ENCODE measurements around the gene TBC1D10A. TPM values are rescaled to one million over a fixed set of nuclear protein-coding genes. Genes with fewer than 3 reads are reported as not detected.
A peak's percentile ranks its signal among the peaks of the same experiment; 100 is the strongest.

The TBC1D10A gene
- total and polyA plus RNA-seq, 4 donors, result 16.7 to 45.5 (median 27.5) TPM

GRCh38 chr22:30318799-30319419 is 7.8 kb downstream of the TBC1D10A start:
- no peaks in the 10 kb centered on the region for H3K9me3 ChIP-seq (ENCODE audit: control insufficient read depth, low read length)
- intact Hi-C loops (cut with DNase I), result no loop called here
- ATAC-seq (ENCODE audit: low FRiP score), result no peak
- H3K27ac ChIP-seq (ENCODE audit: low read depth in 1 of 2, low read length in 2 of 2), result peak overlapping the region in 1 of 2 donors; percentile 6
- WGBS, 2 donors, result 77 to 83% methylated on average over 7 of the region's 7 CpGs
- DNase-seq, result no peak
- H3K4me3 ChIP-seq (ENCODE audit: low read length in 2 of 2), result no peak overlapping the region
- no peaks in the 10 kb centered on the region for H3K36me3 ChIP-seq (ENCODE audit: control insufficient read depth in 1 of 2, insufficient read depth in 2 of 2, low read length in 1 of 2)
- H3K4me1 ChIP-seq (ENCODE audit: control insufficient read depth in 1 of 2, insufficient read depth in 2 of 2, low read length in 2 of 2), result peaks cover 0 to 6% of the 10 kb centered on the region in 2 donors
- no peaks in the 10 kb centered on the region for H3K27me3 ChIP-seq (ENCODE audit: control insufficient read depth in 1 of 2, insufficient read depth in 2 of 2, low read length in 1 of 2)

DNA sequence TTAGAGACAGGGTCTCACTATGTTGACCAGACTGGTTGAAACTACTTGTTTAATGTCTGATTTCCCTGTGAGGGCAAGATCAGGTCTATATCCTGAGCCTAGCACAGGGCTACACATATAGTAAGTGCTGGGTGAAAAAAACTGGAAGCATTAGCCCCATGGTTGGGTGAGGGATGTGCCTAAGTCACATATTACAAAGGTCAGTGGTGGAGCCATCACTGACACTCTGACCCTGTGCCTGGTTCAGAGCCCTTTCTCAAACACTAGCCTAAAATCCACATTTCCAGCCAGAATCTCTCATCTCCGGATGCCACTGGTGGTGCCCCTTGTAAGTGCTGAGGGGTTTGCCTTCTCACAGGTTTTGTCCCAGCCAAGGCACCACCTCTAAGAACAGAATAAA is 9.0 kb downstream of the TBC1D10A start:
- Histone ChIP-seq H3K27ac (ENCODE audit: low read depth in 1 of 2, low read length in 2 of 2) (no peak overlapping the region), H3K4me1 (ENCODE audit: control insufficient read depth in 1 of 2, insufficient read depth in 2 of 2, low read length in 2 of 2) (peaks cover 0 to 6% of the 10 kb centered on the region in 2 donors), H3K36me3 (ENCODE audit: control insufficient read depth in 1 of 2, insufficient read depth in 2 of 2, low read length in 1 of 2) (no peaks in the 10 kb centered on the region), H3K4me3 (ENCODE audit: low read length in 2 of 2) (no peak overlapping the region), H3K9me3 (ENCODE audit: control insufficient read depth, low read length) (no peaks in the 10 kb centered on the region), H3K27me3 (ENCODE audit: control insufficient read depth in 1 of 2, insufficient read depth in 2 of 2, low read length in 1 of 2) (no peaks in the 10 kb centered on the region)
- no peak for ATAC-seq (ENCODE audit: low FRiP score)
- 89 to 98% methylated on average over 1 of the region's 1 CpG for WGBS, 2 donors
- no peak for DNase-seq
- intact Hi-C loops (cut with DNase I), result no loop called here

DNA sequence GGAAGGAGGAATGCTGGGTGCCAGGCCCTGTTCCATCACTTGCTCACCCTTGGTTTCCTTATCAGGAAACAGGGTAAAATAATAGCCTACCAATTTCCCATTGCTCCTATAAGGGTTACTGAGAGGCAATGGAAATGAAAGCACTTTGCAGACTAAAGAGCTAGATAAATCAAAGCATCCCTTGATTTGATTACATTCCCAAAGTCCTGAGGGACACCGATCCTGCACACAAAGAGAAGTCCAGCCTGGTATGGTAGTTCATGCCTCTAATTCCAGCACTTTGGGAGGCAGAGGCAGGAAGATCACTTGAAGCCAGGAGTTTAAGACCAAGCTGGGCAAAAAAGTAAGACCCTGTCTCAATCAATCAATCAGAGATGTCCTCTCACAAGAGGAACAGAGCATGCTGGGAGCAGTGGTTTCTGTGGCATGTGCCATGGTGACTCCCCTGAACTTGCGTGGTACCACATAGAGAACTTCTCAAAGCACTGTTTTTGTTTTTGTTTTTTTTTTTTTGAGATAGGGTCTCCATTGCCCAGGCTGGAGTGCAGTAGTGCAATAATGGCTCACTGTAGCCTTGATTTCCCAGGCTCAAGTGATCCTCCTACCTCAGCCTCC is 10.7 kb downstream of the TBC1D10A start:
- intact Hi-C loops (cut with DNase I), result no loop called here
- Histone ChIP-seq H3K27ac (ENCODE audit: low read depth in 1 of 2, low read length in 2 of 2) (no peak overlapping the region), H3K4me3 (ENCODE audit: low read length in 2 of 2) (no peak overlapping the region), H3K27me3 (ENCODE audit: control insufficient read depth in 1 of 2, insufficient read depth in 2 of 2, low read length in 1 of 2) (no peaks in the 10 kb centered on the region), H3K4me1 (ENCODE audit: control insufficient read depth in 1 of 2, insufficient read depth in 2 of 2, low read length in 2 of 2) (peaks cover 5 to 7% of the 10 kb centered on the region in 2 donors), H3K9me3 (ENCODE audit: control insufficient read depth, low read length) (no peaks in the 10 kb centered on the region), H3K36me3 (ENCODE audit: control insufficient read depth in 1 of 2, insufficient read depth in 2 of 2, low read length in 1 of 2) (no peaks in the 10 kb centered on the region)
- DNase-seq (peak in 1 of 2 donors; percentile 12), ATAC-seq (ENCODE audit: low FRiP score) (no peak)
- WGBS, 2 donors, result 88 to 93% methylated on average over 2 of the region's 2 CpGs

DNA sequence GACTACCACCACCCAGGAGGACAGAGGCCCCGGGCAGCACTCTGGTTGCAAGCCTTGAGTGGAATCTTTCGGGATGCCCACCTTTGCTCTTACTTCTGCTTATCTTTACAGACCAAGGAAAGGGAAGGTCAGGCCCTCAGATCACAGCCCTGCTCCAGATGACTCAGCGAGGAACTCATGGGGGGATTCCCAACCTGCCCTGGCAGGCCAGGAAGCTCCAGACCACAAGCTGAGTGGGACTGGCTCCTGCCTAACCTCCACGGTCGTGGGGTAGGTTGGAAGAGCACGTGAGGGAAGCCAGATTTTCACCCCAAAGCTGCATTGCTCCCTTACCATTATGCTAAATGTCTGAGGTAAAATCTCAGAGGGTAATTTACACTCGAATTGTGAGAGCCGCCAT is 11.8 kb downstream of the TBC1D10A start:
- intact Hi-C loops (cut with DNase I), result no loop called here
- no peak overlapping the region for H3K27ac ChIP-seq (ENCODE audit: low read depth in 1 of 2, low read length in 2 of 2)
- H3K4me1 ChIP-seq (ENCODE audit: control insufficient read depth in 1 of 2, insufficient read depth in 2 of 2, low read length in 2 of 2), result peaks cover 13 to 17% of the 10 kb centered on the region in 2 donors

DNA sequence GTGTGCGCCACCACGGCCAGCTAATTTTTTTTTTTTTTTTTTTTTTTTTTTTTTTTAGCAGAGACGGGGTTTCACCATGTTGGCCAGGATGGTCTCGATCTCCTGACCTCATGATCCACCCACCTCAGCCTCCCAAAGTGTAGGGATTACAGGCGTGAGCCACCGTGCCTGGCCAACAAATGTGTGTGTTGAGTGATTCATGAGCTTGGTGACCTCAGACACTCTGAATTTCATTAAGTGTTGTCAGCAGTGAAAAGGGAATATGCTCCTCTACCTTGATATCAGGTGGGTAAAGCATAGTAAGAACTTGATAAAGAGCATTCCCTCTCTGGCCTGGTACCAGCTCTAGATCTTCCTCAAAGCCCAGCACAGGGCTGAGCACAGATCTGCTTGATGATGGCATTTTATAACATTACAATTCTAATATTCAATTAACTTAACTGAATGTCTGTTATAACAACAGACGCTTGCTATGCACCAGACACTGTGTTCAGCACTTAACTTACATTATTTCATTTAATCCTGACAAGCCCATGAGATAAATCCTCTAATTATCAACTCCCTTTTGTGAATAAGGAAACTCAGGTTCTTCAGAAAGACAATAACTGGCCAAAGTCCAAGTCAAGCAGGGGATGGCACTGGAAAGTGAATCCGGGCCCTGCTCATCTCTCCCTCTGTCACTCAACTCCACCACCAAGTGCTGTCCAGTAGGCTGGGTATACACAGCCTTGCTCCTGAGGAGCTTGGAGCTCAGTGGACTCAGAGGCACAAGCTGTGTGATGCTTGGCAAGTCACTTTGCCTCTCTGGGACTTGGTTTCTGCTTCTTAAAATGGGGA is 13.0 kb downstream of the TBC1D10A start:
- Histone ChIP-seq H3K4me3 (ENCODE audit: low read length in 2 of 2) (no peak overlapping the region), H3K9me3 (ENCODE audit: control insufficient read depth, low read length) (no peaks in the 10 kb centered on the region), H3K27me3 (ENCODE audit: control insufficient read depth in 1 of 2, insufficient read depth in 2 of 2, low read length in 1 of 2) (no peaks in the 10 kb centered on the region), H3K4me1 (ENCODE audit: control insufficient read depth in 1 of 2, insufficient read depth in 2 of 2, low read length in 2 of 2) (peaks cover 16 to 17% of the 10 kb centered on the region in 2 donors), H3K36me3 (ENCODE audit: control insufficient read depth in 1 of 2, insufficient read depth in 2 of 2, low read length in 1 of 2) (no peaks in the 10 kb centered on the region), H3K27ac (ENCODE audit: low read depth in 1 of 2, low read length in 2 of 2) (no peak overlapping the region)
- ATAC-seq (ENCODE audit: low FRiP score), result no peak
- WGBS, 2 donors, result 78 to 79% methylated on average over 6 to 8 of the region's 8 CpGs
- intact Hi-C loops (cut with DNase I), result no loop called here
- peak in 1 of 2 donors; percentile 12 for DNase-seq

More for the DNA sequence above, 11.8 kb downstream of the TBC1D10A start:
- no peaks in the 10 kb centered on the region for H3K9me3 ChIP-seq (ENCODE audit: control insufficient read depth, low read length)
- no peak overlapping the region for H3K4me3 ChIP-seq (ENCODE audit: low read length in 2 of 2)
- no peaks in the 10 kb centered on the region for H3K27me3 ChIP-seq (ENCODE audit: control insufficient read depth in 1 of 2, insufficient read depth in 2 of 2, low read length in 1 of 2)
- DNase-seq (peak in 1 of 2 donors; percentile 38), ATAC-seq (ENCODE audit: low FRiP score) (no peak)
- 77 to 84% methylated on average over 8 of the region's 8 CpGs for WGBS, 2 donors
- H3K36me3 ChIP-seq (ENCODE audit: control insufficient read depth in 1 of 2, insufficient read depth in 2 of 2, low read length in 1 of 2), result no peaks in the 10 kb centered on the region

DNA sequence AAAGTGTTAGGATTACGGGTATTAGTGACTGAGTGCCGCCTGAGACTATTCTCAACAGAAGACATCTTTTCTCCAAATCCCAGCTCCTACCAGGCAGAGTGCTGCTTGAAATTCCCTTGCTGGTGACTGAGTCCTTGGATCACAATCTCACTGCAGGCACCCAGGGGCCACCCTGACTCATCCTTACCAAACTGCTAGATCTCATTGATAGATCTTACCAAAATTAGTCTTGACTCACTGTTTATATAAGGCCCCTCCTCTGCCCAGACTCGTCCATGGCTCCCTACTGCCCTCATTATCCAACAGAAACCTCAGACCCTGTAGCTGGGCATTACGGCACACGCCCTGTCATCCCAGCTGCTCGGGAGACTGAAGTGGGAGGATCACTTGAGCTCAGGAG is 14.7 kb downstream of the TBC1D10A start:
- H3K9me3 ChIP-seq (ENCODE audit: control insufficient read depth, low read length), result no peaks in the 10 kb centered on the region
- no peaks in the 10 kb centered on the region for H3K36me3 ChIP-seq (ENCODE audit: control insufficient read depth in 1 of 2, insufficient read depth in 2 of 2, low read length in 1 of 2)
- peak overlapping the region in 1 of 2 donors; percentile 23 for H3K27ac ChIP-seq (ENCODE audit: low read depth in 1 of 2, low read length in 2 of 2)
- WGBS, 2 donors, result 62 to 67% methylated on average over 6 of the region's 6 CpGs
- DNase-seq (peak in 1 of 2 donors; percentile 42), ATAC-seq (ENCODE audit: low FRiP score) (no peak)
- H3K27me3 ChIP-seq (ENCODE audit: control insufficient read depth in 1 of 2, insufficient read depth in 2 of 2, low read length in 1 of 2), result no peaks in the 10 kb centered on the region
- intact Hi-C loops (cut with DNase I), result no loop called here
- peaks cover 14 to 17% of the 10 kb centered on the region in 2 donors for H3K4me1 ChIP-seq (ENCODE audit: control insufficient read depth in 1 of 2, insufficient read depth in 2 of 2, low read length in 2 of 2)
- no peak overlapping the region for H3K4me3 ChIP-seq (ENCODE audit: low read length in 2 of 2)

- DNase-seq, result peak; percentile 86
Measured at GRCh38 chr22:30310881-30311771, 15.6 kb downstream of the TBC1D10A start.

More at GRCh38 chr22:30310881-30311771, 15.6 kb downstream of the TBC1D10A start:
- intact Hi-C loops (cut with DNase I), result no loop called here
- H3K27ac ChIP-seq (ENCODE audit: low read depth in 1 of 2, low read length in 2 of 2), result peak overlapping the region; percentile 6 to 71
- H3K9me3 ChIP-seq (ENCODE audit: control insufficient read depth, low read length), result no peaks in the 10 kb centered on the region
- no peaks in the 10 kb centered on the region for H3K27me3 ChIP-seq (ENCODE audit: control insufficient read depth in 1 of 2, insufficient read depth in 2 of 2, low read length in 1 of 2)
- H3K4me1 ChIP-seq (ENCODE audit: control insufficient read depth in 1 of 2, insufficient read depth in 2 of 2, low read length in 2 of 2), result peaks cover 13 to 18% of the 10 kb centered on the region in 2 donors
- 8 to 12% methylated on average over 8 of the region's 8 CpGs for WGBS, 2 donors
- H3K4me3 ChIP-seq (ENCODE audit: low read length in 2 of 2), result no peak overlapping the region
- ATAC-seq (ENCODE audit: low FRiP score), result peak; percentile 89
- H3K36me3 ChIP-seq (ENCODE audit: control insufficient read depth in 1 of 2, insufficient read depth in 2 of 2, low read length in 1 of 2), result no peaks in the 10 kb centered on the region

All from aorta (tissue), 5 donors.